ENCODE data around the gene CHMP4B.

CHMP4B gene

DNA sequence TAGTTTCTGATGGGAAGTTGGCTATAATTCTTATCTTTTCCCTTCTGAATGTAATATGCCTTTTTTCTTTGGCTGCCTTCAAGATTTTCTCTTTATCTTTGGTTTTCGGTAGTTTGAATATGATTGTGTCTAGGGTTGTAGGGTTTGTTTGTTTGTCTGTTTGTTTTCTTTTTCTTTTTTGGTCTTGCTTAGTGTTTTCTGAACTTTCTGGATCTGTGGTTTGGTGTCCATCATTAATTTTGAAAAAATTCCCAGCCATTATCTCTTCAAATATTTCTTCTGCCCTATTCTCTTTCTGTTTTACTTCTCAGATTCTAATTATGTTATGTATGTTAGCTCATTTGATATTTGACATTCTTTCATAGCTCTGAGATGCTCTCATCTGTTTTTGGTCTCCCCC is 79.4 kb downstream of the CHMP4B start:
- no peak overlapping the region for H3K9ac ChIP-seq (ENCODE audit: low read depth, low read length)
- peaks cover 8% of the 10 kb centered on the region for H3K4me1 ChIP-seq (ENCODE audit: control insufficient read depth, insufficient read depth, low read length)
- H3K4me2 ChIP-seq (ENCODE audit: low read length) = no peak overlapping the region
- H3K36me3 ChIP-seq (ENCODE audit: insufficient read depth, low read length) = no peaks in the 10 kb centered on the region
- no peak overlapping the region for H3K4me3 ChIP-seq (ENCODE audit: low read length)
- no peaks in the 10 kb centered on the region for H3K9me3 ChIP-seq (replicated peaks; ENCODE audit: low read length)
- peaks cover 32% of the 10 kb centered on the region for H3K27me3 ChIP-seq (ENCODE audit: control insufficient read depth, insufficient read depth, low read length)

DNA sequence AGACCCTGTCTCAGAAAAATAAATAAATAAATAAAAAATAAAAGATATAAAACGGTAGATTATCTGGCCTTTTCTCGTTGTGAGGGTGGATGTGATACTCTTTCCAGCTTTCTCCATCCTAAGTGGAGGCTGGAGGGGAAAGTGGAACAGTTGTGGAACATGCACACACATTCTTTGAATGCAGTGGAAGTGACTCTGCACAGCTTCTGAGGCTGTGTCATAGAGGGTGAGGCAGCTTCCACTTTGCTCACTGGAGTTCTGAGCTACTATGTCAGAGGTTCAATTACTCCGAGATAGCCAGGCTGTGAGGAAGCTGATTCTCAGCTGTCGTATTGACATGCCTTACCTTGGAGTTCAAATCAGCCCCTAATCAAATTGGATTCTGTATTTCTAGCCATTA is 82.2 kb downstream of the CHMP4B start:
- H3K4me3 ChIP-seq (ENCODE audit: low read length) = no peak overlapping the region
- H3K9ac ChIP-seq (ENCODE audit: low read depth, low read length) = no peak overlapping the region
- H3K27me3 ChIP-seq (ENCODE audit: control insufficient read depth, insufficient read depth, low read length) = peaks cover 37% of the 10 kb centered on the region
- H3K36me3 ChIP-seq (ENCODE audit: insufficient read depth, low read length) = no peaks in the 10 kb centered on the region
- no peak overlapping the region for H3K4me2 ChIP-seq (ENCODE audit: low read length)
- no peaks in the 10 kb centered on the region for H3K9me3 ChIP-seq (replicated peaks; ENCODE audit: low read length)
- H3K4me1 ChIP-seq (ENCODE audit: control insufficient read depth, insufficient read depth, low read length) = peaks cover 8% of the 10 kb centered on the region

DNA sequence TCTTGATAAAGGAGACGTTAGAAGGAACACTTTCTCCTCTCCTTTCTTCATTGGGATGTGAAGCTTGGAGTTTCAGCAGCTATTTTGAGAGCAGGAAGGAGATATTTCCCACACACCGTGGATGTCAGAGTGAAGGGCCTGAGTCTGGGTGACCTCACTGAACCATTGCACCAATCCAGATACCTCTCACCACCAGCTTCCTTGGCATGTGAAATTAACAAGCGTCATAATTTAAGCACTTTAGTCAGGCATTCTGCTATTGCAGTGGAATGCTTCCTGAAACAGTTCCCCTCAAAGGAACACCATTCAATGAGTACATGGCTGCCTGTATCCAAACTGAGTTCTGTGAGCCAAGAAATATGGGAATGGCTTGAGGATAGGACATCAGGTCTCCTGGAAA is 83.7 kb downstream of the CHMP4B start:
- Histone ChIP-seq H3K9ac (ENCODE audit: low read depth, low read length) (no peak overlapping the region), H3K27me3 (ENCODE audit: control insufficient read depth, insufficient read depth, low read length) (peaks cover 23% of the 10 kb centered on the region), H3K4me3 (ENCODE audit: low read length) (no peak overlapping the region), H3K4me1 (ENCODE audit: control insufficient read depth, insufficient read depth, low read length) (peaks cover 8% of the 10 kb centered on the region), H3K36me3 (ENCODE audit: insufficient read depth, low read length) (no peaks in the 10 kb centered on the region), H3K9me3 (replicated peaks; ENCODE audit: low read length) (no peaks in the 10 kb centered on the region), H3K4me2 (ENCODE audit: low read length) (no peak overlapping the region)

DNA sequence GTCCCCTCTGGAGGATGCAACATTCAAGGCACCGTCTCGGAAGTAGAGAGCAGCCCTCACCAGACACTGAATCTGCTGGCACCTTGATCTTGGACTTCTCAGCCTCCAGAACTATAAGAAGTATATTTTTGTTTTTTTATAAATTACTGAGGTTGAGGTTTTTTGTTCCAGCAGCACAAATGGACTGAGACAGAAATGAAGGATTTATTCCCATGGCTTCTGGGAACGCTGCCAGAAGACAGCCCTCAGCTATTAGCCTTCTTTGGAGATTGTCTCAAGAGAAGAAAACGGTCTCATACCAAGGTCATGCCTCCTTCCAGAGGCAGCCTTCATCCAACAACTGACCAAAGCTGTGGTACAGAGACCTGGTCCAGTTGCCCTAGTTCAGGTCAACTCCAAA is 85.4 kb downstream of the CHMP4B start:
- H3K27me3 ChIP-seq (ENCODE audit: control insufficient read depth, insufficient read depth, low read length) = peaks cover 31% of the 10 kb centered on the region
- H3K4me1 ChIP-seq (ENCODE audit: control insufficient read depth, insufficient read depth, low read length) = peaks cover 8% of the 10 kb centered on the region
- no peak overlapping the region for H3K4me3 ChIP-seq (ENCODE audit: low read length)
- no peaks in the 10 kb centered on the region for H3K9me3 ChIP-seq (replicated peaks; ENCODE audit: low read length)
- no peak overlapping the region for H3K9ac ChIP-seq (ENCODE audit: low read depth, low read length)
- no peaks in the 10 kb centered on the region for H3K36me3 ChIP-seq (ENCODE audit: insufficient read depth, low read length)
- H3K4me2 ChIP-seq (ENCODE audit: low read length) = no peak overlapping the region

DNA sequence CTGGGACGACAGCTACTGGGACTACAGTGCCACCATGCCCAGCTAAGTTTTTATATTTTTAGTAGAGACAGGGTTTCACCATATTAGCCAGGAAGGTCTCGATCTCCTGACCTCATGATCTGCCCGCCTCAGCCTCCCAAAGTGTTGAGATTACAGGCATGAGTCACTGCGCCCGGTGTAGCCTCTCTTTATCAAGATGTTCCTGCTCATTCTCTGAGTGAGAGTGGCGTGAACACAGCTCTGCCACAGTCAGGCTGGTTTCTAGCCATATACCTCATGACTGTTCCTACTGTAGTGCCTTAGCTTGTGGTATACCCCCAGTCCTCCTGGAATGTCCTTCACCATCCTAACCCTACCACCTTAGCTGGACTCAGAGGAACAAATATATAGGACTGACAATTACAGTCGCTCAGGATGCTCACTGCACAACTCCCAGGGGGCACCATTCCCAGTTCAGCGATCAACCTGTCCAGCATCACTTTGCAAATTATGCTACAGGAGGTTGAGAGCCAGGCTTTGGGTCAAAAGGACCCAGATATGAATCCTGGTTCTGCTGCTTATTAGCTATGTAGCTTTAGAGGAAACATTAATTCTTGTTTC is 86.3 kb downstream of the CHMP4B start:
- Histone ChIP-seq H3K4me3 (ENCODE audit: low read length) (no peak overlapping the region), H3K36me3 (ENCODE audit: insufficient read depth, low read length) (no peaks in the 10 kb centered on the region), H3K4me2 (ENCODE audit: low read length) (no peak overlapping the region), H3K9me3 (replicated peaks; ENCODE audit: low read length) (no peaks in the 10 kb centered on the region), H3K9ac (ENCODE audit: low read depth, low read length) (no peak overlapping the region), H3K27me3 (ENCODE audit: control insufficient read depth, insufficient read depth, low read length) (peaks cover 35% of the 10 kb centered on the region), H3K4me1 (ENCODE audit: control insufficient read depth, insufficient read depth, low read length) (peaks cover 8% of the 10 kb centered on the region)

DNA sequence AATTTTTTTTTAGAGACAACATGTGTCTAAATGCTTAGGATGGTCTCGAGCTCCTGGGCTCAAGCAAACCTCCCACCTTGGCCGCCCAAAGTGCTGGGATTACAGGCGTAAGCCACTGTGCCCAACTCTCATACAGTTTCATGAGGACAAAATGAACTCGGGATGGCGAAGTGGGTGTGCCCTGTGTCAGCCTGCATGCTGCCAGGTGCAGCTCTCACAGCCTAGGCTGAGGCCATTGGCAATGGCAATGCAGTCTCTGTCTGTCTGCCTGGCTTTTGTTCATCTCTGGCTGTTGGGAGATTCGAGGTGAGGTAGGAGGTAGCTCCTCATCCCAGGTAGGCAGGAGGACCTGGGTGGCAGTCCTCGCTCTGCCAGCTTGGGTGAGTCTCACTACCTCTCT is 88.0 kb downstream of the CHMP4B start:
- H3K27me3 ChIP-seq (ENCODE audit: control insufficient read depth, insufficient read depth, low read length) = peaks cover 40% of the 10 kb centered on the region
- H3K36me3 ChIP-seq (ENCODE audit: insufficient read depth, low read length) = no peaks in the 10 kb centered on the region
- no peak overlapping the region for H3K9ac ChIP-seq (ENCODE audit: low read depth, low read length)
- no peak overlapping the region for H3K4me2 ChIP-seq (ENCODE audit: low read length)
- H3K4me3 ChIP-seq (ENCODE audit: low read length) = no peak overlapping the region
- H3K4me1 ChIP-seq (ENCODE audit: control insufficient read depth, insufficient read depth, low read length) = no peaks in the 10 kb centered on the region
- H3K9me3 ChIP-seq (replicated peaks; ENCODE audit: low read length) = no peaks in the 10 kb centered on the region

DNA sequence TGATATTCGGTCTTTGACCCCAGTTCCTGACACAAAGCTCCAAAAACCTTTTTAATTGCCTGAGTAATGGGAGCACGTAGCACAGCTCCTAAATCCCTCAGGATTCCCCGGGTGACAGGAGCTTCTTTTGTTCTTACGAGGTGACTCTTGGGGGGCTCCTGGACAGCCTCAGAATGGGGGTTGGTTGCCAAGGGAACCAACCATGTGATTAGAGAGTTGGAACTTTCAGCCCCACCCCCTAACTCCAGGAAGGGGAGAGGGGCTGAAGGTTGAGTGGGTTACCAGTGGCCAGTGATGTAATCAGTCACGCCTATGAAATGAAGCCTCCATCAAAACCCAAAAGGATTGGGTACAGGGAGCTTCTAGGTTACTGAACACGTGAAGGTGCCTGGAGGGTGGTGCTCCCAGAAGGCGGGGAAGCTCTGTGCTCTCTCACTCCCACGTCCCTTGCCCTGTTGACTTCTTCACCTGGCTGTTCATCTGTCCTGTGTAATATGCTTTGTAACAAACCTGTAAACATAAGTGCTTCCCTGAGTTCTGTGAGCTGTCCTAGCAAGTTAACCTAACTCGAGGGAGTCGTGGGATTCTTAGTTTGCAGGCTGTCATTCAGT is 89.5 kb downstream of the CHMP4B start:
- H3K4me3 ChIP-seq (ENCODE audit: low read length) = no peak overlapping the region
- H3K36me3 ChIP-seq (ENCODE audit: insufficient read depth, low read length) = no peaks in the 10 kb centered on the region
- no peaks in the 10 kb centered on the region for H3K9me3 ChIP-seq (replicated peaks; ENCODE audit: low read length)
- no peaks in the 10 kb centered on the region for H3K4me1 ChIP-seq (ENCODE audit: control insufficient read depth, insufficient read depth, low read length)
- H3K4me2 ChIP-seq (ENCODE audit: low read length) = no peak overlapping the region
- no peak overlapping the region for H3K9ac ChIP-seq (ENCODE audit: low read depth, low read length)
- peaks cover 37% of the 10 kb centered on the region for H3K27me3 ChIP-seq (ENCODE audit: control insufficient read depth, insufficient read depth, low read length)

DNA sequence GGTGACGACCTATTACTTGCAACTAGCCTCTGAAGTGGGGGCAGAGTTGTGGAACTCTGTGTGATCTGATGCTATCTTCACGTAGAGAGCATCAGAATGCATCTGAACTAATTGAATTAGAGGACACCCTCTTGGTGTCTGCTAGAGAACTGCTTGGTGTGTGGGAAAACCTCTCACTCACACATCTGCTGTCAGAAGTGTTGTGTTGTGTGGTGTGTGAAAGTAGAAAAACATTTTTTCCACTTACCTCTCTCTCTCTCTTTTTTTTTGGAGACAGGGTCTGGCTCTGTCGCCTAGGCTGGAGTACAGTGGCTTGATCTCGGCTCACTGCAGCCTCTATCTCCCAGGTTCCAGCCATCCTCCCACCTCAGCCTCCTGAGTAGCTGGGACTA is 90.0 kb downstream of the CHMP4B start:
- H3K36me3 ChIP-seq (ENCODE audit: insufficient read depth, low read length) = no peaks in the 10 kb centered on the region

DNA sequence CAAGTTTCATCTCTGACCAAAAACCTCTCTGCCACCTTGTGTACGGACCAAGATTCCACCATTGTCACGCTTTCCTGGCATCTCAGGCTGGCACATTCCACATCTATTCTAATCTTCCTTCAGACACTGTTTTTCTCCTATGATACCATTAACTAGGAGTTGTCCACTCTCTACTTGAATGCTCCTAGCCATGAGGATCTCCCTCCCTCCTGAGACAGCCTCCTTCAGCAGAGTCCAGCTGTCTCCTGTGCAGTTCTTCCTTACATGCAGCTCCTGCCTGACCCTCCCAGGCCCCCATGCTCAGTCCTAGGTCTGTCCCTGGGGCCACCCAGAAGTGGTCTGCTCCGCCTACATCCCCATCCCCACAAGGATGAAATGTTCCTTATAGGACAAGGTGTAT is 90.9 kb downstream of the CHMP4B start:
- Histone ChIP-seq H3K27me3 (ENCODE audit: control insufficient read depth, insufficient read depth, low read length) (peaks cover 28% of the 10 kb centered on the region), H3K4me3 (ENCODE audit: low read length) (no peak overlapping the region), H3K9me3 (replicated peaks; ENCODE audit: low read length) (no peaks in the 10 kb centered on the region), H3K9ac (ENCODE audit: low read depth, low read length) (no peak overlapping the region), H3K4me1 (ENCODE audit: control insufficient read depth, insufficient read depth, low read length) (no peaks in the 10 kb centered on the region), H3K4me2 (ENCODE audit: low read length) (no peak overlapping the region), H3K36me3 (ENCODE audit: insufficient read depth, low read length) (no peaks in the 10 kb centered on the region)

More for the DNA sequence above, 90.0 kb downstream of the CHMP4B start:
- Histone ChIP-seq H3K27me3 (ENCODE audit: control insufficient read depth, insufficient read depth, low read length) (peaks cover 34% of the 10 kb centered on the region), H3K9me3 (replicated peaks; ENCODE audit: low read length) (no peaks in the 10 kb centered on the region), H3K9ac (ENCODE audit: low read depth, low read length) (no peak overlapping the region), H3K4me2 (ENCODE audit: low read length) (no peak overlapping the region), H3K4me3 (ENCODE audit: low read length) (no peak overlapping the region), H3K4me1 (ENCODE audit: control insufficient read depth, insufficient read depth, low read length) (no peaks in the 10 kb centered on the region)
